Breast epithelium (tissue), 3 donors: ENCODE measurements around the gene HACD2.

Experiments
- CTCF ChIP-seq, 3 donors: fragments of 450-650 bp; IDR thresholded peaks; one replicate each; pipeline ENCODE4 v1.5.1; 2016 to 2017; ENCODE audit warnings: antibody characterized with exemption in 3 of 3, mild to moderate bottlenecking in 3 of 3, moderate library complexity in 3 of 3
- POLR2AphosphoS5 ChIP-seq, 3 donors: sonication (generic); formaldehyde crosslinking; IDR thresholded peaks; one replicate each; pipeline ENCODE4 v1.6.1; 2017; ENCODE audit warnings: antibody characterized with exemption in 3 of 3

- TF ChIP-seq CTCF (IDR thresholded peaks at IDR 0.05) (no peak), POLR2AphosphoS5 (IDR thresholded peaks at IDR 0.05) (no peak)
These were observed 37.9 kb upstream of the HACD2 start for GRCh38 chr3:123622766-123623165.
